GM23338 (cell line): ENCODE results near the gene NRP1. TPM values are rescaled to one million over a fixed set of nuclear protein-coding genes. Genes with fewer than 3 reads are reported as not detected.

Experiments used
- ATAC-seq: fragments of 200-7000 bp; cut with Tn5 transposase; 3 replicates; pipeline ENCODE4 v1.9.1; 2020
- DNase-seq: peaks from one replicate; pipeline ENCODE4 v3.0.0-alpha.2; 2015; ENCODE audit warnings: low spot score
- H2AFZ ChIP-seq: fragments of 200-600 bp; sonication (generic); 2 replicates; pipeline ENCODE4 v1.8.0; 2016; ENCODE audit warnings: antibody characterized with exemption, mild to moderate bottlenecking, moderate library complexity
- H3F3A ChIP-seq: fragments of 200-600 bp; sonication (generic); replicated peaks from 2 replicates; pipeline ENCODE4 v1.8.0; 2017; ENCODE audit warnings: antibody characterized with exemption, mixed run types, low read depth
- H3K27ac ChIP-seq: fragments of 200-600 bp; sonication (generic); 2 replicates; pipeline ENCODE4 v1.6.1; 2016; ENCODE audit warnings: low read depth
- H3K27me3 ChIP-seq: fragments of 200-600 bp; sonication (generic); 2 replicates; pipeline ENCODE4 v1.8.0; 2016; ENCODE audit warnings: mild to moderate bottlenecking, mixed run types, moderate library complexity; ENCODE audit not compliant: insufficient read depth
- H3K36me3 ChIP-seq: fragments of 200-600 bp; sonication (generic); 2 replicates; pipeline ENCODE4 v1.8.0; 2016; ENCODE audit warnings: mild to moderate bottlenecking; ENCODE audit not compliant: insufficient read depth
- H3K4me1 ChIP-seq: fragments of 200-600 bp; sonication (generic); 2 replicates; pipeline ENCODE4 v1.8.0; 2016; ENCODE audit warnings: mild to moderate bottlenecking, moderate library complexity; ENCODE audit not compliant: insufficient read depth
- H3K4me2 ChIP-seq: fragments of 200-600 bp; sonication (generic); 2 replicates; pipeline ENCODE4 v1.7.1; 2017; ENCODE audit warnings: mixed run types
- H3K4me3 ChIP-seq: fragments of 200-600 bp; sonication (generic); 2 replicates; pipeline ENCODE4 v1.6.1; 2016; ENCODE audit warnings: mixed run types
- H3K79me2 ChIP-seq: fragments of 200-600 bp; sonication (generic); replicated peaks from 2 replicates; pipeline ENCODE4 v1.8.0; 2017; ENCODE audit warnings: mild to moderate bottlenecking; ENCODE audit not compliant: insufficient read depth
- H3K9me2 ChIP-seq: fragments of 200-600 bp; sonication (generic); 2 replicates; pipeline ENCODE4 v1.8.0; 2017; ENCODE audit not compliant: insufficient read depth
- H4K20me1 ChIP-seq: fragments of 200-600 bp; sonication (generic); replicated peaks from 2 replicates; pipeline ENCODE4 v1.8.0; 2017; ENCODE audit warnings: mild to moderate bottlenecking; ENCODE audit not compliant: insufficient read depth
- H3K27ac Mint-ChIP-seq: 2 replicates; pipeline ENCODE4 v1.8.0; 2020; ENCODE audit warnings: inconsistent platforms, mild to moderate bottlenecking, moderate library complexity, mixed read lengths
- H3K27me3 Mint-ChIP-seq: 3 replicates; pipeline ENCODE4 v1.8.0; 2022; ENCODE audit warnings: low read depth, mild to moderate bottlenecking, moderate library complexity, mixed read lengths, inconsistent platforms; ENCODE audit not compliant: insufficient read depth, poor library complexity
- H3K36me3 Mint-ChIP-seq: 3 replicates; pipeline ENCODE4 v1.8.0; 2021; ENCODE audit warnings: low read depth, mild to moderate bottlenecking, inconsistent platforms, moderate library complexity, mixed read lengths
- H3K4me1 Mint-ChIP-seq: 3 replicates; pipeline ENCODE4 v1.8.0; 2020; ENCODE audit warnings: mild to moderate bottlenecking, inconsistent platforms, mixed read lengths
- H3K4me3 Mint-ChIP-seq: 3 replicates; pipeline ENCODE4 v1.8.0; 2021; ENCODE audit warnings: moderate library complexity, mild to moderate bottlenecking, inconsistent platforms, mixed read lengths
- H3K9me3 Mint-ChIP-seq: 3 replicates; pipeline ENCODE4 v1.8.0; 2020; ENCODE audit warnings: moderate library complexity, mild to moderate bottlenecking, inconsistent platforms, mixed read lengths
- CREB1 ChIP-seq: fragments of 250-450 bp; sonication (Bioruptor Pico); IDR thresholded peaks from 2 replicates; pipeline ENCODE4 v1.5.0; 2020; ENCODE audit warnings: low read depth, mild to moderate bottlenecking, moderate library complexity
- NANOG ChIP-seq: IDR thresholded peaks from 2 replicates; pipeline ENCODE4 v1.6.1; 2016; ENCODE audit warnings: antibody characterized with exemption, borderline replicate concordance
- STAT1 ChIP-seq: IDR thresholded peaks from one replicate; pipeline ENCODE4 v1.6.1; 2016; ENCODE audit warnings: antibody characterized with exemption; ENCODE audit not compliant: unreplicated experiment
- polyA plus RNA-seq: library from polyadenylated mRNA; unstranded; fragments of >200 nt; fragmentation: Nextera tagmentation; extraction: Ambion mirVana; gene quantifications from 2 replicates; pipeline ENCODE4 v1.2.1, GENCODE V29; 2016
- total RNA-seq: library from RNA; depleted of rRNA; stranded (reverse); fragments of >200 nt; shearing (Covaris generic); gene quantifications from 2 replicates; pipeline ENCODE4 v1.2.3, GENCODE V29; 2014
- TF ChIP-seq, protein P1 (sequence below): IDR thresholded peaks from one replicate; pipeline ENCODE4 v1.6.1; 2018; ENCODE audit warnings: antibody characterized with exemption; ENCODE audit not compliant: unreplicated experiment
- TF ChIP-seq, protein P2 (sequence below), 2 experiments: fragments of 200-600 bp in 1 of 2; sonication (generic) in 1 of 2; conservative IDR thresholded peaks; 2 replicates each; pipeline versions ENCODE4 v1.5.1 to v1.6.1; 2016 to 2017; ENCODE audit warnings: antibody characterized with exemption in 2 of 2, low read depth in 2 of 2, mild to moderate bottlenecking in 2 of 2, moderate library complexity in 1 of 2

NRP1 gene
- total and polyA plus RNA-seq, 2 experiments from 2014 or later = 2.9 to 3.5 TPM

DNA sequence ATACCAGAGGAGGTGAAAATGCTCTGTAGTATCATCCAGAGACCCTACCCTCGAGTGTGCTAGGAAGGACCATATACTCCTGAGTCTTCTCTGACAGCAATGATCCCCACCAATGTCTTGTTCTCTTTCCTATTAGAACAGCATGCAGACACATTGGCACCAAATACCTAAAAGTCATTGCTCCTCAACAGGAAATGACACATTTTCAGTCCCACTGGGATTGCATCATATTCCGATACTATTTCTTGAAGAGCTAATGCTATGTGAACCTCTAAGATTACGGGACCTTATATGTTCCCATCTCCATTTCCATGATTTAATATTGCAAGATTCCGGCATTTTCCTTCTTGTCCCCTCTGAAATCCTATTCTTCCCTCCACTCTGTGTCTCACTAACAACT is 177.4 kb downstream of the NRP1 start:
- H3K27me3 ChIP-seq = no peaks in the 10 kb centered on the region
- no peaks in the 10 kb centered on the region for H3K79me2 ChIP-seq
- H3K4me3 Mint-ChIP-seq = no peak overlapping the region
- H3K4me2 ChIP-seq = no peak overlapping the region
- peaks cover 4% of the 10 kb centered on the region for H3K27me3 Mint-ChIP-seq
- no peaks in the 10 kb centered on the region for H4K20me1 ChIP-seq
- H3K9me2 ChIP-seq = peaks cover 10% of the 10 kb centered on the region; the same call in 1 of the 2 replicates
- no peak overlapping the region for H3K27ac Mint-ChIP-seq
- peaks cover 7% of the 10 kb centered on the region for H3K4me1 ChIP-seq
- no peaks in the 10 kb centered on the region for H3F3A ChIP-seq
- peak overlapping the region; percentile 78 for H2AFZ ChIP-seq
- DNase-seq (no peak), ATAC-seq (no peak)
- no peaks in the 10 kb centered on the region for H3K36me3 Mint-ChIP-seq
- no peaks in the 10 kb centered on the region for H3K36me3 ChIP-seq
- TF ChIP-seq, protein P1, sequence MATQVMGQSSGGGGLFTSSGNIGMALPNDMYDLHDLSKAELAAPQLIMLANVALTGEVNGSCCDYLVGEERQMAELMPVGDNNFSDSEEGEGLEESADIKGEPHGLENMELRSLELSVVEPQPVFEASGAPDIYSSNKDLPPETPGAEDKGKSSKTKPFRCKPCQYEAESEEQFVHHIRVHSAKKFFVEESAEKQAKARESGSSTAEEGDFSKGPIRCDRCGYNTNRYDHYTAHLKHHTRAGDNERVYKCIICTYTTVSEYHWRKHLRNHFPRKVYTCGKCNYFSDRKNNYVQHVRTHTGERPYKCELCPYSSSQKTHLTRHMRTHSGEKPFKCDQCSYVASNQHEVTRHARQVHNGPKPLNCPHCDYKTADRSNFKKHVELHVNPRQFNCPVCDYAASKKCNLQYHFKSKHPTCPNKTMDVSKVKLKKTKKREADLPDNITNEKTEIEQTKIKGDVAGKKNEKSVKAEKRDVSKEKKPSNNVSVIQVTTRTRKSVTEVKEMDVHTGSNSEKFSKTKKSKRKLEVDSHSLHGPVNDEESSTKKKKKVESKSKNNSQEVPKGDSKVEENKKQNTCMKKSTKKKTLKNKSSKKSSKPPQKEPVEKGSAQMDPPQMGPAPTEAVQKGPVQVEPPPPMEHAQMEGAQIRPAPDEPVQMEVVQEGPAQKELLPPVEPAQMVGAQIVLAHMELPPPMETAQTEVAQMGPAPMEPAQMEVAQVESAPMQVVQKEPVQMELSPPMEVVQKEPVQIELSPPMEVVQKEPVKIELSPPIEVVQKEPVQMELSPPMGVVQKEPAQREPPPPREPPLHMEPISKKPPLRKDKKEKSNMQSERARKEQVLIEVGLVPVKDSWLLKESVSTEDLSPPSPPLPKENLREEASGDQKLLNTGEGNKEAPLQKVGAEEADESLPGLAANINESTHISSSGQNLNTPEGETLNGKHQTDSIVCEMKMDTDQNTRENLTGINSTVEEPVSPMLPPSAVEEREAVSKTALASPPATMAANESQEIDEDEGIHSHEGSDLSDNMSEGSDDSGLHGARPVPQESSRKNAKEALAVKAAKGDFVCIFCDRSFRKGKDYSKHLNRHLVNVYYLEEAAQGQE = no peak
- TF ChIP-seq STAT1 (no peak), CREB1 (CRISPR knock-in tag) (no peak), NANOG (no peak)
- TF ChIP-seq, protein P2, sequence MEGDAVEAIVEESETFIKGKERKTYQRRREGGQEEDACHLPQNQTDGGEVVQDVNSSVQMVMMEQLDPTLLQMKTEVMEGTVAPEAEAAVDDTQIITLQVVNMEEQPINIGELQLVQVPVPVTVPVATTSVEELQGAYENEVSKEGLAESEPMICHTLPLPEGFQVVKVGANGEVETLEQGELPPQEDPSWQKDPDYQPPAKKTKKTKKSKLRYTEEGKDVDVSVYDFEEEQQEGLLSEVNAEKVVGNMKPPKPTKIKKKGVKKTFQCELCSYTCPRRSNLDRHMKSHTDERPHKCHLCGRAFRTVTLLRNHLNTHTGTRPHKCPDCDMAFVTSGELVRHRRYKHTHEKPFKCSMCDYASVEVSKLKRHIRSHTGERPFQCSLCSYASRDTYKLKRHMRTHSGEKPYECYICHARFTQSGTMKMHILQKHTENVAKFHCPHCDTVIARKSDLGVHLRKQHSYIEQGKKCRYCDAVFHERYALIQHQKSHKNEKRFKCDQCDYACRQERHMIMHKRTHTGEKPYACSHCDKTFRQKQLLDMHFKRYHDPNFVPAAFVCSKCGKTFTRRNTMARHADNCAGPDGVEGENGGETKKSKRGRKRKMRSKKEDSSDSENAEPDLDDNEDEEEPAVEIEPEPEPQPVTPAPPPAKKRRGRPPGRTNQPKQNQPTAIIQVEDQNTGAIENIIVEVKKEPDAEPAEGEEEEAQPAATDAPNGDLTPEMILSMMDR (conservative IDR thresholded peaks at IDR 0.05; ENCODE audit: low read depth in 2 of 2) = no peak
- no peaks in the 10 kb centered on the region; the same call in 2 of the 3 replicates for H3K9me3 Mint-ChIP-seq
- peaks cover 15% of the 10 kb centered on the region for H3K4me1 Mint-ChIP-seq
- no peak overlapping the region for H3K27ac ChIP-seq
- H3K4me3 ChIP-seq = no peak overlapping the region

DNA sequence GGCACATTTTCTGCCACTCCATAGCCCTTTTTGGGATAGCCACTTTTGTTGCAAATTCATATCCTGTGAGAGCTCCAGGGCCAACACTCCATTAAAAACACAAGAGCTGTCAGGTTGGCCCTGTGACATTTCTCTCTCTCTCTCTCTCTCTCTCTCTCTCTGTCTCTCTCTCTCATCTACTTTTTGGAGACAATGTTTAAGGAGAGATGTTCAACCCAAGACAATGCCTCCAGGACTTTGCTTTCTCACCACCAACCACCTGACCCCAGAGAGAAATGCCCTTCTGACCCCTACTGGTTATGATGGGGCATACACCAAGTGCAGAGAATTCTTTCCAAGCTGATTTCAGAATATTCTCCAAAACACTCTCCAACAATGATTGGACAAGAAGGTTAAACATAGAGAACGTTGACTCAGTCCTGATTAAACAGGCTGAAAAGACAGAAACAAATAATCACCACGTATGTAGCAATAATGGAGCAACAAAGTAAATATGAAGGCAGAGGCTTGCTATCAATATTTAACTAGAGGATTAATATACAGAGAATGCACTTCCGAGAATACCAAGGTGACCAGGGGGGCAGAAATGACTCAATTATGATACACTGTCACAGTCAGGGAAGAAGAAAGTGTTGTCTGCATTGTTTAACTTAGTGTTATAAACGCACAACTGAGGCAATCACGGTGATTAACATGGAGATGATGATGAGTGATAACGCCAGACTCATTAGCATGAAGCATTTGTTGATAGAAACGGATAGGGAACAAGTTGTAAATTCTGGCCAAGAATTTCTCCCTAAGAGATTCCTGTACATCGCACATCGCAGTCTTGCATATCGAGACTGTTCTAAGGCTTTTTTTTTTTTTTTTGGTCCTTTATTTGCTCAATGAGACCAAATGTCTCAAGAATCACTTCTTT is 178.5 kb downstream of the NRP1 start:
- H3K27ac Mint-ChIP-seq = no peak overlapping the region
- H3K79me2 ChIP-seq = no peaks in the 10 kb centered on the region
- H3K4me3 Mint-ChIP-seq = no peak overlapping the region
- no peaks in the 10 kb centered on the region for H3K36me3 ChIP-seq
- DNase-seq (peak; percentile 71), ATAC-seq (peak; percentile 78)
- peaks cover 7% of the 10 kb centered on the region for H3K4me1 ChIP-seq
- H3K9me3 Mint-ChIP-seq = no peaks in the 10 kb centered on the region; the same call in 2 of the 3 replicates
- H3K4me3 ChIP-seq = no peak overlapping the region
- H3F3A ChIP-seq = no peaks in the 10 kb centered on the region
- no peaks in the 10 kb centered on the region for H3K36me3 Mint-ChIP-seq
- H3K27me3 Mint-ChIP-seq = peaks cover 4% of the 10 kb centered on the region
- no peak overlapping the region for H3K27ac ChIP-seq
- peaks cover 15% of the 10 kb centered on the region for H3K4me1 Mint-ChIP-seq
- TF ChIP-seq, protein P1 = no peak
- TF ChIP-seq, protein P2 (conservative IDR thresholded peaks at IDR 0.05; ENCODE audit: low read depth in 2 of 2) = peak; percentile 77 to 80
- 0 out of 2 replicates have a peak overlapping the region, but pooled peaks have one; percentile 14 for H2AFZ ChIP-seq
- H3K9me2 ChIP-seq = peaks cover 10% of the 10 kb centered on the region; the same call in 1 of the 2 replicates
- no peaks in the 10 kb centered on the region for H3K27me3 ChIP-seq
- no peak overlapping the region for H3K4me2 ChIP-seq
- H4K20me1 ChIP-seq = no peaks in the 10 kb centered on the region
